Measurements from ENCODE around the gene RIN3.

RIN3 gene

GRCh38 chr14:92589213-92589852, 75.8 kb downstream of the RIN3 start:
- in situ Hi-C loops (cut with HindIII; ENCODE audit: low sequenced_read_pairs), result no loop called here
- peak; percentile 64 for TF ChIP-seq CTCF (IDR thresholded peaks at IDR 0.05; ENCODE audit: low read depth, low read length, missing control alignments)
- peak; percentile 29 for DNase-seq (ENCODE audit: low read depth)
- H3K4me3 ChIP-seq (ENCODE audit: low read depth, low read length), result no peak overlapping the region

GRCh38 chr14:92590176-92590575, 76.6 kb downstream of the RIN3 start:
- no peak for DNase-seq (ENCODE audit: low read depth)
- no peak overlapping the region for H3K4me3 ChIP-seq (ENCODE audit: low read depth, low read length)
- no peak for TF ChIP-seq CTCF (IDR thresholded peaks at IDR 0.05; ENCODE audit: low read depth, low read length, missing control alignments)
- in situ Hi-C loops (cut with HindIII; ENCODE audit: low sequenced_read_pairs), result no loop called here

- in situ Hi-C loops (cut with HindIII; ENCODE audit: low sequenced_read_pairs), result no loop called here
- TF ChIP-seq CTCF (IDR thresholded peaks at IDR 0.05; ENCODE audit: low read depth, low read length, missing control alignments), result no peak
- DNase-seq (ENCODE audit: low read depth), result no peak
- no peak overlapping the region for H3K4me3 ChIP-seq (ENCODE audit: low read depth, low read length)
Measured at GRCh38 chr14:92590941-92591340, 77.4 kb downstream of the RIN3 start.

GRCh38 chr14:92591346-92591745, 77.8 kb downstream of the RIN3 start:
- no peak overlapping the region for H3K4me3 ChIP-seq (ENCODE audit: low read depth, low read length)
- no peak for DNase-seq (ENCODE audit: low read depth)
- in situ Hi-C loops (cut with HindIII; ENCODE audit: low sequenced_read_pairs), result no loop called here
- no peak for TF ChIP-seq CTCF (IDR thresholded peaks at IDR 0.05; ENCODE audit: low read depth, low read length, missing control alignments)

- no peak for TF ChIP-seq CTCF (IDR thresholded peaks at IDR 0.05; ENCODE audit: low read depth, low read length, missing control alignments)
- H3K4me3 ChIP-seq (ENCODE audit: low read depth, low read length), result no peak overlapping the region
- DNase-seq (ENCODE audit: low read depth), result no peak
- in situ Hi-C loops (cut with HindIII; ENCODE audit: low sequenced_read_pairs), result no loop called here
Measured at GRCh38 chr14:92595267-92595666, 81.7 kb downstream of the RIN3 start.

- no peak for DNase-seq (ENCODE audit: low read depth)
- in situ Hi-C loops (cut with HindIII; ENCODE audit: low sequenced_read_pairs), result no loop called here
Measured at GRCh38 chr14:92596331-92596907, 82.8 kb downstream of the RIN3 start.

More at GRCh38 chr14:92596331-92596907, 82.8 kb downstream of the RIN3 start:
- TF ChIP-seq CTCF (IDR thresholded peaks at IDR 0.05; ENCODE audit: low read depth, low read length, missing control alignments), result no peak
- no peak overlapping the region for H3K4me3 ChIP-seq (ENCODE audit: low read depth, low read length)

All from astrocyte of the cerebellum (primary cell).